Neural crest cell (in vitro differentiated cells): ENCODE data around the gene LRRN2. TPM values are rescaled to one million over a fixed set of nuclear protein-coding genes. Genes with fewer than 3 reads are reported as not detected.

Experiments
- DNase-seq: peaks from one replicate; pipeline ENCODE4 v3.0.0; 2021; ENCODE audit warnings: low read depth, mixed read lengths, low spot score
- H3K27ac Mint-ChIP-seq: one replicate; pipeline ENCODE4 v1.8.0; 2021; ENCODE audit warnings: mild to moderate bottlenecking, mixed read lengths; ENCODE audit not compliant: unreplicated experiment
- H3K27me3 Mint-ChIP-seq: 2 replicates; pipeline ENCODE4 v1.8.0; 2021; ENCODE audit warnings: low read depth, mild to moderate bottlenecking, mixed read lengths
- H3K36me3 Mint-ChIP-seq: 2 replicates; pipeline ENCODE4 v1.8.0; 2021; ENCODE audit warnings: low read depth, mild to moderate bottlenecking, mixed read lengths
- H3K4me1 Mint-ChIP-seq: 2 replicates; pipeline ENCODE4 v1.8.0; 2021; ENCODE audit warnings: mixed read lengths
- H3K4me3 Mint-ChIP-seq: one replicate; pipeline ENCODE4 v1.8.0; 2021; ENCODE audit warnings: mild to moderate bottlenecking, mixed read lengths
- H3K9me3 Mint-ChIP-seq: 2 replicates; pipeline ENCODE4 v1.8.0; 2021; ENCODE audit warnings: mixed read lengths
- total RNA-seq: library from RNA; stranded (reverse); gene quantifications from 2 replicates; pipeline ENCODE4 v1.2.1, GENCODE V29; 2021
- TF ChIP-seq, protein P1 (sequence below): fragments of 200-600 bp; sonication (generic); conservative IDR thresholded peaks from 2 replicates; pipeline ENCODE4 v1.5.0; 2021; ENCODE audit warnings: antibody characterized with exemption, mild to moderate bottlenecking

Gene LRRN2
- total RNA-seq, 1 donor from 2014 or later: 5.0 TPM

DNA sequence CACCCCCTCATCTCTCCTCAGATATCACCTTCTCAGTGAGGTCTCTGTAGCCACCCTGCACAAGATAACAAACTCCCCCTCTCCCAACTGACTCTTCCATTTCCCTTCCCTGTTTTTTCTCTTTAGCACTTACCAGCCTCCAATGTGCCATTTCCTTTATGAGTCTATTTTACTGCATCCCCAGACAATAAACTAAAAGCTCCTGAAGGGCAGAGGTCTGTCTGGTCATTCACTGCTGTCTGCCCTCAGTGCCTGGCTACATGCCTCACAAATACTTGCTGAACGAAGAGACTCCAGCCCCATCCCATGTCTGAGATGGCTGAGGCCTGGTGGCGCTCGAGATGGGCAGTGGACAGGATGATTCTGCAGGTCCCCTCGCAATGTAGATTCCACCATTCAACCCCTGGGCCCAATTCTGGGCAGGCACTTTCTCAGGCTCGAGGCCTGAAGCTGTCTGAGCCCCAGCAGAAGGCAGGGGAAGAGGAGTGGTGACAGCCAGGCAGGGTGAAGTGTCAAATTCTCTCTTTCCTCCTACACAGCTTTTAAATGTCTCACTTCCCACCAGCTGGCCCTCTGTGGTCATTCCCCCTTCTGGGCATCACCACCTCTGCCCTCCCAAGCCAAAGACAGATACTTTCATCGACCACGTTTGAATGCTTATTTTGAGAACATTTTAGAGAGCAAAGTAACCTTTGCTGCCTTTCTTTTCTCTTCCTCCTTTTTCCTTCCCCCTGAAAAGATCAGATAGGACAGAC, 6.6 kb downstream of the LRRN2 start:
- Mint-ChIP-seq H3K27me3 (peaks cover 12% of the 10 kb centered on the region), H3K9me3 (no peaks in the 10 kb centered on the region), H3K27ac (no peak overlapping the region), H3K4me1 (peaks cover 15% of the 10 kb centered on the region), H3K4me3 (no peak overlapping the region), H3K36me3 (no peaks in the 10 kb centered on the region)
- TF ChIP-seq, protein P1, sequence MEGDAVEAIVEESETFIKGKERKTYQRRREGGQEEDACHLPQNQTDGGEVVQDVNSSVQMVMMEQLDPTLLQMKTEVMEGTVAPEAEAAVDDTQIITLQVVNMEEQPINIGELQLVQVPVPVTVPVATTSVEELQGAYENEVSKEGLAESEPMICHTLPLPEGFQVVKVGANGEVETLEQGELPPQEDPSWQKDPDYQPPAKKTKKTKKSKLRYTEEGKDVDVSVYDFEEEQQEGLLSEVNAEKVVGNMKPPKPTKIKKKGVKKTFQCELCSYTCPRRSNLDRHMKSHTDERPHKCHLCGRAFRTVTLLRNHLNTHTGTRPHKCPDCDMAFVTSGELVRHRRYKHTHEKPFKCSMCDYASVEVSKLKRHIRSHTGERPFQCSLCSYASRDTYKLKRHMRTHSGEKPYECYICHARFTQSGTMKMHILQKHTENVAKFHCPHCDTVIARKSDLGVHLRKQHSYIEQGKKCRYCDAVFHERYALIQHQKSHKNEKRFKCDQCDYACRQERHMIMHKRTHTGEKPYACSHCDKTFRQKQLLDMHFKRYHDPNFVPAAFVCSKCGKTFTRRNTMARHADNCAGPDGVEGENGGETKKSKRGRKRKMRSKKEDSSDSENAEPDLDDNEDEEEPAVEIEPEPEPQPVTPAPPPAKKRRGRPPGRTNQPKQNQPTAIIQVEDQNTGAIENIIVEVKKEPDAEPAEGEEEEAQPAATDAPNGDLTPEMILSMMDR: no peak
- DNase-seq: no peak

DNA sequence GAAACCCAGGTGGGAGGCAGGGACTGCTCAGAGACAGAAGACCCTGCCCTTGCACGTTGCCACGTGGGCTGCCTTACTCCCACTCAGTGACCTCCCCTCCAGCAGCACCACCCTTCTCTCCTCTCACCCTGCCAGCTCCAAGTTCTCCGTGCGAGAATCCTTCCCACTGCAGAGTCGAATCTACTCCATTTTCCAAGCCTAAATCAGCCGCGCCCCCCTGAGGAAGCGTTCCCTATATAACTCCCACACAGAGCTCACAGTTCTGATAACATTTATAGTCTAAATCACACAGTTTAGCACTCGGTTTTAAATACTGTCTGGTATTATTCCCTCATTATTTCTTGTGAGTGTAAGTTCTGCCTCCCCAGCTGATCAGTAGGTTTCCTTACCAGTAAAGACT, 7.7 kb downstream of the LRRN2 start:
- Mint-ChIP-seq H3K27ac (peak overlapping the region; percentile 21), H3K36me3 (no peaks in the 10 kb centered on the region), H3K9me3 (no peaks in the 10 kb centered on the region), H3K27me3 (peaks cover 4% of the 10 kb centered on the region), H3K4me3 (no peak overlapping the region), H3K4me1 (peaks cover 15% of the 10 kb centered on the region)
- TF ChIP-seq, protein P1: no peak
- no peak for DNase-seq

DNA sequence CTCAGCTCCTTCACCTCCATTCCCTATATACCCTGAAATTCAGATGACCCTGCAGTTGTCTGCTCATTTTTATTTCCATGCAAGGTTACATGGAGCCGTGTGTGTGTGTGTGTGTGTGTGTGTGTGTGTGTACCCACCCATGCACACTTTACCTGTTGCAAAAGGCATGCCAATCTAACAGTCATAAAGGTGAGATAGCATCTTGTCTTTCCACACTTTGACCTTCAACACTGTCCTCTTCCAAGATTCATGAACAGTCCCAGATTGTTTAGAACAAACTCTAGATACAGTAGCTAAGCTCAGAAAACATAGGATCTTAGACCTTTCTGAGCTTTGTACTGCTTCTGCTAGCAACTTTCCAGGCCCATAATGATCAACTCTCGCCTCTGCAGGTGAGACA, 9.5 kb downstream of the LRRN2 start:
- Mint-ChIP-seq H3K27ac (no peak overlapping the region), H3K27me3 (no peaks in the 10 kb centered on the region), H3K4me3 (no peak overlapping the region), H3K4me1 (peaks cover 15% of the 10 kb centered on the region), H3K36me3 (no peaks in the 10 kb centered on the region), H3K9me3 (no peaks in the 10 kb centered on the region)
- no peak for DNase-seq
- TF ChIP-seq, protein P1: no peak

DNA sequence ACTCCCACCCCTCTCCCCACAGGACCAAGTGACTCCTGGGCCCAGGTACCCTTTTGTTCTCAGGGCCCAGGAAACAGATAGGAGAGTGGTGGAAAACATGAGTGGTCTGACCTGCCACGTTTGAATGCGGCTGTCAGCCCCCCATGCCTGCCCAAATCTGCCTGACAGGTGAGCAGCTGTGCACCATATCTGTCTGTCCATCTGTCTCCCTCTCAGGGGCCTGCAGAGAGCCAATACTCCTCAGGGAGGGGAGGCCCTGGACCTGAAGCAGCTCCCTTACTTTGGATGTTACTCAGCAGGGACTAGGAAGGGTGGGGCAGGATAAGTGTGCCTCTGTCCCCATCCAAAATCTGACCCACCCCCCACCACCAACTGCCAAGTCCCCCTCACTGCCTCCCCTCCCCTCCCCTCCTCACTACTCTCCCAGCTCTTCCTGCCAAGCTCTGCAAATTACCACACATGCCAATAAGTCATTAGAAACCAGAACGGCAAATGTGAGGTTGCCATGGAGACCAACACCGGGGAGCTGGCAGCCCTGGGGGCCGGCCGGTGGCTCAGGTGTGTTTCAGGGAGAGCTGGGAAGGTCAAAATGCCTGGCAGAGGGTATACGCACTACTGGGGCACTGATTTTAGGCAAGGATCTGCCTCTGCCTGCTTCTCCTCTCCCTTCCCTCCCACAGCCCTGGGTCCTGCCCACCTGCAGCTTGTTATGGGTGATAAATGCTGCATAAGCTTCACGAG, 11.5 kb downstream of the LRRN2 start:
- TF ChIP-seq, protein P1: no peak
- H3K9me3 Mint-ChIP-seq: no peaks in the 10 kb centered on the region
- H3K4me3 Mint-ChIP-seq: no peak overlapping the region
- H3K36me3 Mint-ChIP-seq: no peaks in the 10 kb centered on the region
- no peak overlapping the region for H3K27ac Mint-ChIP-seq
- no peaks in the 10 kb centered on the region for H3K27me3 Mint-ChIP-seq
- no peak for DNase-seq
- peaks cover 9% of the 10 kb centered on the region for H3K4me1 Mint-ChIP-seq

DNA sequence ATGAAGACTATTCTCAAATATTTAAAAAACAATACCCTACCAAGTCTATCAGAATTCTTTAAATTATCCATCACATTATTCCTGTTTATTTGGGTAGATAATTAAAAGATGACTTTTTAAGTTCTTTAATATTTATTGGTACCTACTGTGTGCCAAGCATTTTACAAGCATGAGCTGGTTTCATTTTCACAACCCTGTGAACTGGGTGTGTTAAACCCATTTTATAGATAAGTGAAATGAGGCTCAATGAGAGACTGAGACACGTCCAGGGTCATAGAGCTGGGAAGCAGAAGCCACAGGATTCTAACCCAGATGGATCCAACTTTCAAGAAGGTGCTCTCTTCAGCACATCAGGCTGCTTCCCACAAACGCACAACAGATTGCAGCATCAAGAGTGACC, 12.3 kb downstream of the LRRN2 start:
- no peaks in the 10 kb centered on the region for H3K9me3 Mint-ChIP-seq
- DNase-seq: no peak
- H3K4me3 Mint-ChIP-seq: no peak overlapping the region
- no peaks in the 10 kb centered on the region for H3K36me3 Mint-ChIP-seq
- H3K4me1 Mint-ChIP-seq: peaks cover 4% of the 10 kb centered on the region
- TF ChIP-seq, protein P1: no peak
- no peaks in the 10 kb centered on the region for H3K27me3 Mint-ChIP-seq
- H3K27ac Mint-ChIP-seq: no peak overlapping the region
